ENCODE data around the gene TIMM17A. TPM values are rescaled to one million over a fixed set of nuclear protein-coding genes. Genes with fewer than 3 reads are reported as not detected.

TIMM17A gene
- total and polyA plus RNA-seq, 2 experiments from 2014 or later = 65.0 to 90.1 TPM

- WGBS (ENCODE audit: low lambda C conversion rate, missing lambda C conversion rate) = 73% methylated on average over 4 of the region's 4 CpGs
- Histone ChIP-seq H3K4me1 (ENCODE audit: insufficient read depth) (peaks cover 8% of the 10 kb centered on the region), H3K27ac (no peak overlapping the region), H3K4me2 (no peak overlapping the region), H2AFZ (no peak overlapping the region), H3K9me3 (ENCODE audit: low read depth) (no peaks in the 10 kb centered on the region), H3K36me3 (replicated peaks; ENCODE audit: insufficient read depth, low read depth) (no peaks in the 10 kb centered on the region), H3K79me2 (no peaks in the 10 kb centered on the region), H3K9me2 (replicated peaks; ENCODE audit: insufficient read depth) (no peaks in the 10 kb centered on the region), H3K4me3 (no peak overlapping the region), H3K27me3 (no peaks in the 10 kb centered on the region), H4K20me1 (ENCODE audit: insufficient read depth, poor library complexity, severe bottlenecking) (no peaks in the 10 kb centered on the region)
- DNase-seq (ENCODE audit: low spot score) = no peak
- TF ChIP-seq CTCF (IDR thresholded peaks at IDR 0.05; ENCODE audit: poor library complexity) = no peak
- no peak for TF ChIP-seq EZH2phosphoT487 (IDR thresholded peaks at IDR 0.05; ENCODE audit: low read depth, severe bottlenecking, unreplicated experiment)
- TF ChIP-seq EZH2 (IDR thresholded peaks at IDR 0.05; ENCODE audit: borderline replicate concordance) = no peak
Observed at GRCh38 chr1:201911826-201912571, 43.3 kb upstream of the TIMM17A start.

GRCh38 chr1:201912832-201913231 lies 42.5 kb upstream of the TIMM17A start:
- peak; percentile 36 for DNase-seq (ENCODE audit: low spot score)
- Histone ChIP-seq H2AFZ (no peak overlapping the region), H3K9me2 (replicated peaks; ENCODE audit: insufficient read depth) (no peaks in the 10 kb centered on the region)

DNA sequence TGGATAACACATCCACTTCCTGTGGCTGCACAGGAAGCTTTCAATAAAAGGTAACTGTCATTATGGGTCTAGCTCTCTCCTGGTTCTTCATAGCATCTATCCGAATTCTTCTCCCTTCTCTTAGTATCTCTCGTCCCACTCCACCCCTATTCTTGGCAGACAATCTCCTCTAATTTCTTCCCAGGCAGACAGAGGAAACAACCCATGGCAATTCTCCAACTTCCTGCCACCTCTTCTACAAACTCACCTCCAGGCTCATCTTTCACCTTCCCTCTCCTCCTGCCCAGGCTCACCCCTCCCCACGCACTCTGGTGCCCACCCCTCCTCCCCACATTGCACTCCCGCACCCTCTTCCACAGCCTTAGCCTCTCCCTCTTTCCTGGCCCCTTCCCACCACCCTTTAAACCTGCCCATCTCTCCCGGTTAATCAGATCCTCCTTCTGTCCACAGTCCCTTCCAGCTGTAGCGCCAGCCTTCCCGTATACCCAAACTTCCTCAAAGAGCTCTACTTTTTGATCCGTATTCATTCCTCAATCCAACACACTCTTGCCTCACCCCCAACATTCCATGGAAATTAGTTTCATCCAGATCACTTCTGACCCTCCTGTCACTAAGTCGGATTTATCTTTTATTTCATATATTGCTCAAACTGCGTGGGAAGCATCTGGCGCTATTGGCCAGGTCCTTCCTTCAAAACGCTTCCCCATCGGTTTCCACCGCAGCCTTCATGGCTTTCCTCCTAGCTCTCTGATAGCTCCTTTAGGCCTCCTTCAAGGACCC lies 40.7 kb upstream of the TIMM17A start:
- H3K4me3 ChIP-seq = no peak overlapping the region
- H3K27me3 ChIP-seq = no peaks in the 10 kb centered on the region
- peaks cover 18% of the 10 kb centered on the region for H3K4me1 ChIP-seq (ENCODE audit: insufficient read depth)
- 81% methylated on average over 13 of the region's 14 CpGs for WGBS (ENCODE audit: low lambda C conversion rate, missing lambda C conversion rate)
- no peaks in the 10 kb centered on the region for H3K79me2 ChIP-seq
- H2AFZ ChIP-seq = no peak overlapping the region
- H3K27ac ChIP-seq = no peak overlapping the region
- TF ChIP-seq EZH2 (IDR thresholded peaks at IDR 0.05; ENCODE audit: borderline replicate concordance) = no peak
- TF ChIP-seq EZH2phosphoT487 (IDR thresholded peaks at IDR 0.05; ENCODE audit: low read depth, severe bottlenecking, unreplicated experiment) = no peak
- TF ChIP-seq CTCF (IDR thresholded peaks at IDR 0.05; ENCODE audit: poor library complexity) = no peak
- DNase-seq (ENCODE audit: low spot score) = no peak
- no peaks in the 10 kb centered on the region for H3K9me2 ChIP-seq (replicated peaks; ENCODE audit: insufficient read depth)
- no peaks in the 10 kb centered on the region for H3K36me3 ChIP-seq (replicated peaks; ENCODE audit: insufficient read depth, low read depth)
- H4K20me1 ChIP-seq (ENCODE audit: insufficient read depth, poor library complexity, severe bottlenecking) = no peaks in the 10 kb centered on the region
- H3K9me3 ChIP-seq (ENCODE audit: low read depth) = no peaks in the 10 kb centered on the region
- H3K4me2 ChIP-seq = no peak overlapping the region

More at GRCh38 chr1:201912832-201913231, 42.5 kb upstream of the TIMM17A start:
- Histone ChIP-seq H3K4me2 (no peak overlapping the region), H3K9me3 (ENCODE audit: low read depth) (no peaks in the 10 kb centered on the region), H3K27ac (peak overlapping the region; percentile 55), H3K4me3 (no peak overlapping the region), H3K27me3 (no peaks in the 10 kb centered on the region), H3K36me3 (replicated peaks; ENCODE audit: insufficient read depth, low read depth) (no peaks in the 10 kb centered on the region), H3K79me2 (no peaks in the 10 kb centered on the region), H3K4me1 (ENCODE audit: insufficient read depth) (peaks cover 14% of the 10 kb centered on the region), H4K20me1 (ENCODE audit: insufficient read depth, poor library complexity, severe bottlenecking) (no peaks in the 10 kb centered on the region)
- 58% methylated on average over 5 of the region's 5 CpGs for whole genome bisulfite sequencing (ENCODE audit: low lambda C conversion rate, missing lambda C conversion rate)
- no peak for TF ChIP-seq EZH2 (IDR thresholded peaks at IDR 0.05; ENCODE audit: borderline replicate concordance)
- no peak for TF ChIP-seq EZH2phosphoT487 (IDR thresholded peaks at IDR 0.05; ENCODE audit: low read depth, severe bottlenecking, unreplicated experiment)
- no peak for TF ChIP-seq CTCF (IDR thresholded peaks at IDR 0.05; ENCODE audit: poor library complexity)

All from hepatocyte (in vitro differentiated cells).